T-helper 9 cell (primary cell): ENCODE data around the gene FMC1.
A peak's percentile ranks its signal among the peaks of the same experiment; 100 is the strongest.
"Not testable (repeated sequence)": the region's sequence is repeated elsewhere in the genome, so short reads cannot be mapped to it uniquely, and the experiment has no call there.

Experiments used
- DNase-seq: peaks from one replicate; pipeline ENCODE4 v3.0.0-alpha.2; 2020

FMC1 gene

DNA sequence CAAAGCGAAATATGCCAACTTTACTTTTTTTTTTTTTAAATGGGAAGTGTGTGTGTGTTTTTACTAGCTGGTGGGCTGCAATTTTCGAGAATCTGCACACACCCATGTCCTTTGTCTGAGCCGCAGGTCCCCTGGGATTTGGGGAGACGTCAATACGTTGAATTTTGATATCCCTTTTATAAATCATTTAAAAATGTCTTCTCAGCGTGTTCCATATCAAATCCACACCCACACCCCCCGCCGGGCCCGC lies 404 bp upstream of the FMC1 start:
- no peak for DNase-seq

DNA sequence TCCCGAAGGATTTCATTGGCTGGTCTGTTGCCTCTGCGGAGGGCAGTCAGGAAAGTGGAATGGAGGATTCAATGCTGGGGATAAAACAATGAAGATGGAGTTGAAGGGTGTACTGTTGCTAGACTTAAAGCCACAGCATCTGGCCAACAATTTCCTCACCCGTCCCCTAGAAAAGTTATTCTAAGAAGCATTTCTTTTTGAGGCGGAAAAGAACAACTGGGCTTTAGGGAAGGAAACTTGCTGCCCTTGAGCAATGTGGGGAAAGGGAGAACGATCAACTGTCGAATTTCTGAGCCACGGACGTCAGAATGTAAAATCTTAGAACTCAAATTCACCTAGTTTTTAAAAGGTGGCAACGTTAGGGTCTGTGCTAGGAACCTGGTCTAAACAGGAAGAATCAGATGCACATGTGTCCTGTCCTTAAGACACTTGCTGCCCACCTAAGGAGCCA lies 664 bp downstream of the FMC1 start:
- DNase-seq = no peak

DNA sequence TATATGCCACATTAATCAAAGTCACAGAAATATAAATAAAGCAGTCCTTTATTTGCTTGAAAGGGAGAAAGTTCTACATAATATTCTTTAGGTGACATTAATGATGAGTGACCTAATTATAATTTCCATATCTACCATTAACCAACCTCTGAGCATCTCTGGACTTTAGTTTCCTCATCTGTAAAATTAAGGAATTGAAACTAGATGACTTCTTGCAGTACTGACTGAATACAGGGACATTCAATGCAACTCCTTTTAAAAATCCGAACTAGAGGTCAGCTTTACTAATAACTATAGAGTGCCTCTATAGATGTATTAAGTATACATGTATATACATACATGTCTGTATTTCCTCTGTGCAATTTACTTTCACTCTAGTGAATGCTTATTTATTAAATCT lies 3.9 kb downstream of the FMC1 start:
- no peak for DNase-seq

DNA sequence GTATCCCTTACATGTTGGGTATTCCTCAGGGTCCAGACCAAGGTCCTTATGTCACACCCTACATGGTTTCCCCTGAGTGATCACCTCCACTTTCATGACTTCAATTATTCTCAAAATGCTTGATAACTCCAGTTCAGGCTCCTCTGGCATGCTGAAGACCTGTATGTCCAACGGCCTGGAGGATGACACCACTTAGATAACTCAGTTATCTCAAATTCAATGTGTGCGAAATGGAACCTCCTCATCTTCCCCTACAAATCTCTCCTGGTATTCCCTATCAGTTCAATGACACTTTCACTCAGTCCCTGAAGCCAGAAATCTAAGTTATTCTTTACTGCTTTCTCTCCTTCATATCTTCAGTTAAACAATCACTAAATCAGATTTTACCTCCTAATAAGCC lies 9.9 kb downstream of the FMC1 start:
- DNase-seq = no peak

DNA sequence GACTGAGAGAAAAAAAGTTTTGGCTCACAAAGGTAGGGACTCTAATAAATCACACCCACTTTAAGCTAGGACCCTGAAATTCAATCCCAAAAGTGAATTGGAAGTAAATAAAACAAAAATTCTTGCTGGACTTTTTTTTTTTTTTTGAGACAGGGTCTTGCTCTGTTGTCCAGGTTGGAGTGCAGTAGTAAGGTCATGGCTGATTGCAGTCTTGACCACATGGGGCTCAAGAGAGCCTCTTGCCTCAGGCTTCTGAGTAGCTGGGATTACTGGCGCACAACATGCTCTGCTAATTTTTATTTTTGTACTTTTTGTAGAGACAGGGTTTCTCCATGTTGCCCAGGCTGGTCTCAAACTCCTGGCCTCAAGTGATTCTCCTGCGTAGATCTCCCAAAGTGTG lies 13.6 kb downstream of the FMC1 start:
- no peak for DNase-seq

DNA sequence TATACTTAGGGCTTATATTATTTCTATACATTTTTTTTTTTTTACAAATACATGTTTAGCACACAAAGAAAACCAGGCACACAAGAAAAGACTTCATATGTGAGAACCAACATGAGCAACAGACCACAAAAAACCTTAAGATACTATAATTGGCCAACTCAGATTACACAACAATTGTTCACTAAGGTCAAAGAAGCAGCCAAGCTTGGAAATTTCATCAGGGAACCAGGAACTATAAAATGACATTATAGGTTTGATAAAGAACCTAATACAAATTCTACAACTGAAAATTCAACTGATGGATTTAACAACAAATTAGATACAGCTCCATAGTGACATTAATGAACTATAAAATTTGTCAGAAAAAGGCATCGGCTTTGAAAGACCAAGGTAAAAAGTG lies 14.2 kb downstream of the FMC1 start:
- no peak for DNase-seq

DNA sequence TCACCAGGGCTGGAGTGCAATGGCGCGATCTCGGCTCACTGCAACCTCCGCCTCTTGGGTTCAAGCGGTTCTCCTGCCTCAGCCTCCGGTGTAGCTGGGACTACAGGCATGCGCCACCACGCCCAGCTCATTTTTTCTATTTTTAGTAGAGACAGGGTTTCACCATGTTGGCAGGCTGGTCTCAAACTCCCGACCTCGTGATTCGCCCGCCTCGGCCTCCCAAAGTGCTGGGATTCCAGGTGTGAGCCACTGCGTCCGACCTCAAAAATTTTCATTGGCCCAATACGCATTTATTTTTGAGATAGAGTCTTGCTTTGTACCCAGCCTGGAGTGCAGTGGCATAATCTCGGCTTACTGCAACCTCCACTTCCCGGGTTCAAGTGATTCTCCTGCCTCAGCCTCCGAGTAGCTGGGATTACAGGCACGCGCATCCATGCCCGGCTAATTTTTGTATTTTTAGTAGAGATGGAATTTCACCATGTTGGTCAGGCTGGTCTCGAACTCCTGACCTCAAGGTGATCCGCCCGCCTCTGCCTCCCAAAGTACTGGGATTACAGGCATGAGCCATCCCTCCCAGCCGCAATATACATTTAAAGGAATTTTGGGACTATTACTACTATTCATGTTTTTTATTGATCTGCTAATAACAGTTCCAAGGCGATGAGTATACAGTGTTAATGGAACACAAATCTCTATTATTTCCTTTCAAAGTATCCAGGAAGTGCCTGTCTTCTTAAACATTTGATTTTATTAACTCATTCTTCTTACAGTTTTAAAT lies 16.8 kb downstream of the FMC1 start:
- DNase-seq = not testable (repeated sequence)

DNA sequence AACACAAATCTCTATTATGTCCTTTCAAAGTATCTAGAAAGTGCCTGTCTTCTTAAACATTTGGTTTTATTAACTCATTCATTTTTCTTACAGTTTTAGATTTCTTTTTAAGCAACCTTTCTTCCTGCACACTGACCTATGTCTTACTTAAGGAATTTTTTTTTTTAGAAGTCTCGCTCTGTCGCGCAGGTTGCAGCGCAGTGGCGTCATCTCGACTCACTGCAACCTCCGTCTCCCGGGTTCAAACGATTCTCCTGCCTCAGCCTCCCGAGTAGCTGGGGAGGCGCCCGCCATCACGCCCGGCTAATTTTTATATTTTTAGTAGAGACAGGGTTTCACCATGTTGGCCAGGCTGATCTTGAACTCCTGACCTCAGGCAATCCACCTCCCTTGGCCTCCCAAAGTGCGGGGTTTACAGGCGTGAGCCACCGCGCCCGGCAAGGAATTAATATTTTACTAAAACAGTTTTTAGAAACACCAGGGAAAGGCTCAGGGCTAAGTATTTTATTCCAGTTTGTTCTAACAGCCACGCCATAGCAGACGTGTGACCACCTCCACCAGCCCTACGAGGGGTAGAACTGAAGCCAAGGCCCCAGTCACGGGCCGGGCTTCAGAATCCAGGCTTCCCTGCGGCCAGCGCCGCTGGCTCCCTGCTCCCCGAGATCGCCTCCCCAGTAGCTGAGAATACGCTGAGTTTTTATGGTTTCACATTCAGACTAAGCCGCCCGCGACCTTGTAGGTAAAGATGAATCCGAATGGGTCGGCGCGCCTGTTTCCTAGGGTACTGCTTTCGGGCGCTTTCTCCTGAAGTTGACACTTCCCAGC lies 17.6 kb downstream of the FMC1 start:
- peak; percentile 9 for DNase-seq

DNA sequence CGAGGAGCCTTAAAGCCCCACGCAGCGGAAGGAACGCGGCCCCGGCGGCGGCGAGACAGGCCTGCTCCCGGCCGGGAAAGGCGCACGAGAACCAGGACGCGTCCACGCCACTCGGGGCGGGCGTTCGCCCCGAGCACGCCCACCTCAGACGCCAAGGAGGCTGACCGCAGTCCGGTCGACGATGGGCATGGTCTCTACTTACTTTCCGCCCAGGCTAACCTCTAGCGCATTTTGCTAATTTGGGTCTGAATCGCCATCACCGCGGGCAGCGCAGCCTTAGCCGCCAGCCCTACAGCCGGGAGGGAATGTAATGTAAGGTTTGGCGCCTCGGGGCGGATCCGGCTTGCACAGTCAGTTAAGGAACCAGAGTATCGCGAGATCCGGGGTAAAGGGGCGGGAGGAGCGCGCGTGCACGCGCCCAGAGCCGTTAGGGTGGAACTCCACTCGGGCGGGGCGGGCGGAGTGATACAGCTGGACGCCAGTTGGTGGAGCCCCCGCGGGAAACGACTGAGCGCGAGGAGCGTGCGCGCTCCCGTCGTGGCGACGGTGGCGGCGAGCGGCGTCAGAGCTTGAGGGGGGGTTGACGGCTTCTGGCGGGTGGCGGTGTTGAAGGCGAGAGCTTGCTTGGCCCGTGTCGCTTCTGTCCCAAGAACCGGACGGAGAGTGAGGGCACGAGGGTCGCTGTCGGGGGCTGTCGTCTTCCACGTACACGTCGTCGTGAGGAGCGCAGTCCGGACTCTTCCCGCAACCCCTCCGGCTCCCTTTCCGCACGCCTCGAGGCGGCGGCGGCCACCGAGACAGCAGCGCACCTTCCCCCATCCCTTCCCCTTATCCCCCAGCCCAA lies 18.5 kb downstream of the FMC1 start, which contains the start of gene LUC7L2:
LUC7L2 (plus strand) TSS at position 529 of the 844 bp plus-strand sequence. CDS start 368 bp downstream, outside the sequence.
- peak; percentile 99 for DNase-seq

DNA sequence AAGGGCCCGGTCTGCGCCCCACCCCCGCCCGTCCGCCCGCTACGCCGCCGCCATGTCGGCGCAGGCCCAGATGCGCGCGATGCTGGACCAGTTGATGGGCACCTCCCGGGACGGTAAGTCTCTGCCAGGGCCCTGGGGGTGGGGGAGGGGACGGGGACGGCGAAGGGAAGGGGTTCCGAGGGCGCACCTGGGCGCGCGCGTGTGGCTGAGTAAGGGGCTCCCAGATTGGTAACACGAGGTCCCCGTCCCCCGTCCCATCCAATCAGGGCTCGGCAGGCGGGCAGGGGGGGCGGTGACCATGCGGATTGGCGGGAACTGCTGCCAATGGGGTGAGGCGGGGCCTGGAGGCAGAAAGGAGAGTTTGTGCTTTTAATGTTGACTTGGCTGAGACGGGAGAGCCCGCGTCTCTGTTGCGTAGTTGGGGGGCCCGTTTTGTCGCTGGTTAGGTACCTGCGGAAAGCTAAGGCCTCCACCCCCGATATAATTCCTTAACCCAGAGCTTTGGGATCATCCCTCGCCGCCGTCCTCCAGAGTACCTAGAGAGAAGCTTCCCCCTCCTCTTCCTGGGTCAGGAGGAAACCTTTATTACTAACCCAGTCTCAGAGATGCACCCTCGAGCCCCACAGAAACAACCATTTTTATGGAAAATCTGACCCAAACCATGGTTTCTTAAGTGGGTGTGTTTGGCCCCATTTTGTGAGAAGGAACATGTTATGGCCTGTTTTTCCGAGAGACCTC lies 19.2 kb downstream of the FMC1 start:
- DNase-seq = peak; percentile 96

DNA sequence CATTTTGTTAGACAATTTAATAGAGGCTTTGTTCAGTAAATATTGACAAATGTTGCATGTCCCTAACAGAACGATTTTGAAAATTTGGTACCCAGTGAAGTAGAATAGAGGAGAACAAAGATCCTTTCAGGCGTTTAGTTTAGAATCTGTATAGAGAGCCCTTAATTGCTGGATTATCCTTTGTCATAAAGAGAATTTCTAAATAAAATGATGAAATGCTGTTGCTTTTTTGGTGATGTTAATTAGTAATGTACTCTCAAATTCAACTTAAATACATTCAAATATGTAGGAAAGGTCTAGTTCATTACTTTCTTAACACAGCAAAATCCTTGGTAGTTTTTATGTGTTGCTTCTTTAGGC lies 19.8 kb downstream of the FMC1 start:
- no peak for DNase-seq

DNA sequence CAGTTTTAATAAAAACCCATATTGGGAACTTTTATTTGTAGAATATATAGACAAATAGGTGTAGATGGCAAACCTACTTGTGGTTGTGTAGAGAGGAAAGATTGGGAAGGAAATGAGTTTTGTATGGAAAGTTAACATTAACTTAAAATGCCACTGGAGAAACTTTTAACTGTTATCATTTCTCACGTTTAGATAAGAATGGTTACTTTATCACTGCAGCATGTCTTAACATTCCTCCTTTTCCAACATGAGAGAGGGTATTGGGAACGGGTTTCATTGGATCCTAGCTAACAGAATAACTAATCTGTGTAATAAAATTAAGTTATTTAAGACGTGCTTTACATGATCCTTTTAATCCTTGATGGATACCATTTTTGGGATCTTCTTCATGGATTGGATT lies 20.4 kb downstream of the FMC1 start:
- DNase-seq = no peak

DNA sequence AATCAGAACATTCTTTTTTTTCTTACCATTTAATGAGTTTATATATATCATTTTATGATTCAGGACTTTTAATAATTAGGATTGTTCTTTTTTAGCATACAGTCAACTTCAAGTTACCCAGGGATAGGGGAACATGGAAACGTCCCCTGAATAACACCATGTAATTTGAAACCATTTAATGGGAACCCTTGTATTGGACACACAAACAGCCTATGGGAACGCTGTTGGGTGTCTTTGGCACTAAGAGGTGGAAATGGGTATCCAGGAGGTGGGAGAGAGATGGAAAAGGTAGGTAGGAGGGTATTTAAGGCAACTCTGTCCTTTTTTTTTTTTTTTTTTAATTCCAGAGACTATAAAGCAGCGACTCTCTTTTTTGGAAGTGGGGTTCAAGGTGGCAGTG lies 21.2 kb downstream of the FMC1 start:
- DNase-seq = no peak

DNA sequence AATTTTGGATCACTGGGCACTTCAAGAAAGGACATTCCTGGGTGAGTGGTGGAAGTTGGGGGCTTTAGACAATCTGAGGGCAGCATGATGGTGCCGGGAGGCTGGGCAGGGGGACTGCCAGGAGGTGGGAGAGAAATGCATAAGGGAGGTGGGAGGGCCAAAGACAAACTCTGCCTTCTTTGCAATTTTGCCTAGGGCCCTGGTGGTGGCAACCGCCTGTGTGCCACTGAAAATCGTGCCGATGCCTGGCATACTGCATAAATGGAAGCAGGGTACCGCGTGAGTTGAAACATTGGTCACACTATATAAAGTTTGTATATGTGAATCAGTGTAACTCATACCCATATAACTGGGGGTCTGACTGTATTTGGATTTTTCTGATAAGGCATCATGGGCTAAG lies 21.8 kb downstream of the FMC1 start:
- DNase-seq = no peak

DNA sequence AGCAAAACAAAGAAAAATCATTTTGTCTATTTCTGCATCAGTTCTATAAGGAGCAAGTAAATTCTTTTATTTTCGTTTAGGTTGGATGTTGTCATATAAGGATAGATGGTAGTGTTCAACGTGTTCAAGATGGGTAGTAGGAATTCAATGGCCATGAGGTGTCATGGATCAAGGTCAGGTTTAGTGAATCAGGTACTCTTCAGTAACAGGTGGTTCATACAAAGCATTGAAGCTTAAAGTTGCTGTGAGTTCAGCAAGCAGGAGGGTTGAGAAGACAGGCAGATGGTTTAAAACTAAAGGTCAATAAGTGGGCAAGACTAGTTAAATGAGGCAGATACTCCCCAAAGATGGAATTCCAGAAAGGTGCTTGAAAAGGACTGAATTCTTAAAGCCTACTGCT lies 24.2 kb downstream of the FMC1 start:
- DNase-seq = no peak

DNA sequence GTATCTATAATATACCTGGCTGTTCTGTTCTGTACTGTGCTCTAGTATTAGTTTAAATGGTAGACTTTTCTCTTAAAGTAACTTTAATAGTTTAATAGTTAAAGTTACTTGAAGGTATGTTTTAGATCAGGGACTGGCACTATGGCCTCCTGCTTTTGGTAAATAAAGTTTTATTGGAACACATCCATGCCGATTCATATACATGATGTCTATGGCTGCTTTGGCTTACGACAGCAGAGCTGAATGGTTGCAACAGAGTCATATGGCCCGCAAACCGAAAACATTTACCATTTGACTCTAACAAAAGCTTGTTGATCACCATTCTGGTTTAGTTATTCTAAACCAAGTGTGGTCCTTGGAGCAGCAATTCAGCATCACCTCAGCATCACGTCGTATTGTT lies 25.3 kb downstream of the FMC1 start:
- no peak for DNase-seq

DNA sequence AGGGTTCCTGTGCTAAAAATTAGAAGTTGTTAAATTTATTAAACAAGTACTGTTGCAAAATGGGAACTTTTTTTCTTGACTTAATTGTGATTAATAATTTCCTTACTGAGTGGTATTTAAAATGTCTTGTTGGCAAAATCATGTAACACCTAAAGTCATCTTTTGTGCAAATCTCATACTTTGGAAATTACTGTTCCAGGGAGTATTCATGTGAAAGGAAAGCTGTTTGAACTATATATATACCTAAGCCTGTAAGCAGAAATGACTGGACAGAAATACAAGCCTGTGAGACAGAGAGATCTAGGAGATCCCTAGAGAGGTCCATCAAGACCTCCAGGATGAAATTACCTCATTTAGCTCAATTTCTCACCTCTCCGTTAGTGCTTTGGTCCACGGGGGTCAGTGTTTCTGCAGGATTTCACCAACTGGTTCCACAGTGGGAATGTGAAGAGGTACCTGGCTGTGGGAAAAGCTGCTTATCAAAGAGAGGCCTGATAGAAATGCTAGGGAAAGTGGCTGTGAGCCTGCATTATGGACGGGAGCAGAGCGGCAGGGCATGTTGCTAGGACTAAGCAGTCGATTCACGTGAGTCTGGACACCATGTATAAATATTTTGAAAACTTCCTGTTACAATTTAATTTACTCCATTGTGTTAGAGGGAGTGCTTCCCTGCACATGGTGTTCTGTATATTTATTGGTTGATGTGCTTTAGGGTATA lies 26.5 kb downstream of the FMC1 start:
- no peak for DNase-seq

DNA sequence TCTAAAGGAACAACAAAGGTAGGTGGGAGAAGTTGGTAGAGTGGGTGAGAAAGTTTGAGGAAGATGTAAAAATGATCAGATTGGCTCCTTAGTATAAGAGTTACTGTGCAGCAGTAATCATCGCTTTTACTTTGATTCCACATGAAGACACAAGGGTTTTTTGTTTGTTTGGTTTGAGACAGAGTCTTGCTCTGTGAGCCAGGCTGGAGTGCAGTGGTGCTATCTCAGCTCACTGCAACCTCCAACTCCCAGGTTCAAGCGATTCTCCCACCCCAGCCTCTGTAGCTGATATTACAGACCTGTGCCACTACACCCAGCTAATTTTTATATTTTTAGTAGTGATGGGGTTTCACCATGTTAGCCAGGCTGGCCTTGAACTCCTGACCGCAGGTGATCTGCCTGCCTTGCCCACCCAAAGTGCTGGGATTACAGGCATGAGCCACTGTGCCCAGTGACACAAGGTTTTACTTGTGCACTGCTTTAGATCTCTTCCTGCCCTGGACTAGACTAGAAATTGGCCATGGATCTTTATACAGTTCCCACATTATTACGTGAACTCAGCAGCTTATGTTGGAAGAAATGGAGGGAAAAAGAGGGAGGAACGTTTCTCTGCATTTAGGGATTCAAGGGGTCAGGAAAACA lies 29.3 kb downstream of the FMC1 start:
- no peak for DNase-seq

DNA sequence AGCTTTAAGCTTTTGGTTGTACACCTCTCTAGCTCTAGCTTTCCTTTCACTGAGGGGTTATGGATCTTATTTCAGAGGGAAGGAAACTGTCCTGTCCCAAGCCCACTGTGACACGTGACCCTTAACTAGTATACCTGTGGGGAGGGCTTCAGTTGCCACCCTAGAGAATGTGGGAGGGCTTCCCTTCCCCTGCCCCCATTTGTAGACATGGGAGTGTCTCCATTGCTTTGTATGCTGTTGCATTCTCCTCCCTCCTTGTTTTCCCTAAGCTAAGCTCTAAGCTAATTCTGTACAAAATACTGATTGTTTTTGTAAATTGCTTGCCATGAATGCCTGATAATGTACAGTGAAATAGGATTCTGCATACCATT lies 29.8 kb downstream of the FMC1 start:
- DNase-seq = no peak

DNA sequence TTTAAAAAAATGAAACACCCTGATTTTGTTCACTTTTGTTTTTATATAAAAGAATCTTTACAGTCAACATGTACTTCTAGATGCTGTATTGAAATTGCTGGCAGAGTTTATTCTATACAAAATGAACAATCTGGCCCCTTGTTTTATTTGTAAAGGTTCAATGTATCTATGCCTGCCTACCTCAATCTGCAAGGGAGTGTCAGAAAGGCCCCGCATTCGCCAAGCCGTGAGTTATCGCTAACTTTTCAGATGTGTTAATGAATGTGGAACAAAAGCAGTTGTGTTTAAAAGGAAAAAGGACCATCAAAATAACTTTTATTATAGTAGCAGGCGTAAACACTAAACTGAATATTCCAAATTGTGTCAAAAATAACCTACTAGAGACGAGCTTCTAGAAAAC lies 33.1 kb downstream of the FMC1 start:
- no peak for DNase-seq

DNA sequence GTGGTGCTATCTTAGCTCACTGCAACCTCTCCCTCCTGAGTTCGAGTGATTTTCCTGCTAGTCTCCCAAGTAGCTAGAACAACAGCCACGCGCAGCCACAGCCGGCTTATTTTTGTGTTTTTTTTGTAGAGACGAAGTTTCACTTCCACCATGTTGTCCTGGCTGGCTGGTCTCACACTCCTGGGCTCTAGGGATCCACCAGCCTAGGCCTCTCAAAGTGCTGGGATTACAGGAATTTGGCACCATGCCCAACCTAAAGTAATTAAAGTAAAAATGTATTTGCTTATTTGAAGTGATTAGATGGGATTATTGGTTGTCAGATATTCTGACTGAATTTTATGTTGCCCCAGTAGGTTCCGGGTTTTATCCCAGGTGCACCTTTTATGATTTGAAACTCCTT lies 41.3 kb downstream of the FMC1 start:
- DNase-seq = no peak

DNA sequence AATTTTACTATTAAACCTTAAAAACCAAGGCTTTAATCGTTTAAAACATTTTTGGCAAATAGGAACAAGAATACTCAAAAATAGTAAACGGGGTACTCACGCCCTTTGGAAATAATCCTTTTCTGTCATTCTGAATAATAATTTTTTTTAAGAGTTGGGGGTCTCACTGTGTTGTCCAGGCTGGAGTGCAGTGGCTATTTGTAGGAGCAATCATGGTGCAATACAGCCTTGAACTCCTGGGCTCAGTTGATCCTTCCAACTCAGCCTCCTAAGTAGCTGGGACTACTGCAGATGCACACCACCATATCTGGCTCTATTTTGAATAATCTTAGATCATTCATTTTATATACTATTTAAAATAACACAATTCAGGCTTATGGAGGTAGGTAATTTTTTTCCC lies 43.5 kb downstream of the FMC1 start:
- no peak for DNase-seq
